MM.1S (cell line): ENCODE measurements around the gene CTCFL.

Source experiments
- DNase-seq: peaks from one replicate; pipeline ENCODE4 v3.0.0-alpha.2; 2015
- H2AFZ ChIP-seq: fragments of 300-600 bp; sonication (generic); 2 replicates; pipeline ENCODE4 v1.6.0; 2016; ENCODE audit warnings: antibody characterized with exemption, low read length
- H3F3A ChIP-seq: fragments of 300-600 bp; sonication (generic); 2 replicates; pipeline ENCODE4 v1.6.1; 2016; ENCODE audit warnings: mild to moderate bottlenecking, antibody characterized with exemption, low read length, moderate library complexity, mixed read lengths; ENCODE audit not compliant: insufficient read depth
- H3K27ac ChIP-seq: fragments of 300-600 bp; sonication (generic); 2 replicates; pipeline ENCODE4 v1.5.1; 2016; ENCODE audit warnings: mild to moderate bottlenecking, low read length
- H3K27me3 ChIP-seq: fragments of 300-600 bp; sonication (generic); replicated peaks from 2 replicates; pipeline ENCODE4 v1.6.0; 2016; ENCODE audit warnings: low read length; ENCODE audit not compliant: insufficient read depth
- H3K36me3 ChIP-seq: fragments of 300-600 bp; sonication (generic); replicated peaks from 2 replicates; pipeline ENCODE4 v1.6.1; 2016; ENCODE audit warnings: mild to moderate bottlenecking, low read length, mixed read lengths; ENCODE audit not compliant: insufficient read depth
- H3K4me1 ChIP-seq: fragments of 300-600 bp; sonication (generic); 2 replicates; pipeline ENCODE4 v1.6.1; 2016; ENCODE audit warnings: low read length, mixed read lengths
- H3K4me2 ChIP-seq: fragments of 300-600 bp; sonication (generic); 2 replicates; pipeline ENCODE4 v1.6.0; 2016; ENCODE audit warnings: low read depth, low read length
- H3K4me3 ChIP-seq: fragments of 300-600 bp; sonication (generic); 2 replicates; pipeline ENCODE4 v1.5.1; 2016; ENCODE audit warnings: low read length, mixed read lengths
- H3K79me2 ChIP-seq: fragments of 300-600 bp; sonication (generic); 2 replicates; pipeline ENCODE4 v1.6.1; 2016; ENCODE audit warnings: mixed run types, low read length, mixed read lengths
- H3K9ac ChIP-seq: fragments of 300-600 bp; sonication (generic); 2 replicates; pipeline ENCODE4 v1.6.1; 2016; ENCODE audit warnings: low read length, mixed read lengths
- H3K9me2 ChIP-seq: fragments of 300-600 bp; sonication (generic); replicated peaks from 2 replicates; pipeline ENCODE4 v1.6.1; 2016; ENCODE audit warnings: mild to moderate bottlenecking, low read length, mixed read lengths; ENCODE audit not compliant: insufficient read depth
- H3K9me3 ChIP-seq: fragments of 300-600 bp; sonication (generic); replicated peaks from 2 replicates; pipeline ENCODE4 v1.6.1; 2016; ENCODE audit warnings: mild to moderate bottlenecking, low read length, mixed read lengths; ENCODE audit not compliant: insufficient read depth
- H4K20me1 ChIP-seq: fragments of 300-600 bp; sonication (generic); 2 replicates; pipeline ENCODE4 v1.6.1; 2016; ENCODE audit warnings: mild to moderate bottlenecking, low read length, moderate library complexity, mixed read lengths; ENCODE audit not compliant: insufficient read depth
- EZH2 ChIP-seq: fragments of 300-600 bp; sonication (generic); optimal IDR thresholded peaks from 2 replicates; pipeline ENCODE3; 2017; ENCODE audit warnings: low read depth, mild to moderate bottlenecking, antibody characterized with exemption, low read length, mixed read lengths
- EZH2phosphoT487 ChIP-seq: fragments of 300-600 bp; sonication (generic); IDR thresholded peaks from 2 replicates; pipeline ENCODE4 v1.6.1; 2018; ENCODE audit warnings: antibody characterized with exemption, low read length
- TF ChIP-seq, protein P1 (sequence below): fragments of 300-600 bp; sonication (generic); IDR thresholded peaks from 2 replicates; pipeline ENCODE4 v1.5.1; 2016; ENCODE audit warnings: antibody characterized with exemption, low read length, mixed read lengths

Gene CTCFL

DNA sequence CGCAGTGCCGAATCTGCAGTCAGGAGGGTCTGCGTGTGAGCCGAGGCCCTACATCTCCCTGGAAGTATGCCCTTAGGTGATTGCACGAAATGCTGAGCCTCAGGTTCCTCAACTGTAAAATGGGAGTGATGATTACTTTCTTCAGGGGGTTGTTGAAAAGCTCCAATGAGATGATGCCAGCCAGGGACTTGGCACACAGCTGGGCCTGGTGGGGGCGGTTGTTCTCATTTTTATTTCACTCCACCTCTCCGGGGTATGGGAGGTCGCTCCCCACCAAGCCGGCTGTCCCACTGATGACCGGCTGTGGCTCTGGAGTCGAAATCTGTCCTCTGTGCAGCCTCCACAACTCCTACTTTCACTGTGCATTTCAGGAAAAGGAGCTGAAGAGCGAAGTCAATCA, 44.0 kb upstream of the CTCFL start:
- H3K9me3 ChIP-seq = no peaks in the 10 kb centered on the region
- no peaks in the 10 kb centered on the region for H4K20me1 ChIP-seq
- H3K36me3 ChIP-seq = no peaks in the 10 kb centered on the region
- no peaks in the 10 kb centered on the region for H3K79me2 ChIP-seq
- H3K4me1 ChIP-seq = no peaks in the 10 kb centered on the region
- H3K27ac ChIP-seq = no peak overlapping the region
- H3K27me3 ChIP-seq = peaks cover 98% of the 10 kb centered on the region
- H3K4me3 ChIP-seq = no peak overlapping the region
- H2AFZ ChIP-seq = no peak overlapping the region
- H3K4me2 ChIP-seq = no peak overlapping the region
- TF ChIP-seq, protein P1, sequence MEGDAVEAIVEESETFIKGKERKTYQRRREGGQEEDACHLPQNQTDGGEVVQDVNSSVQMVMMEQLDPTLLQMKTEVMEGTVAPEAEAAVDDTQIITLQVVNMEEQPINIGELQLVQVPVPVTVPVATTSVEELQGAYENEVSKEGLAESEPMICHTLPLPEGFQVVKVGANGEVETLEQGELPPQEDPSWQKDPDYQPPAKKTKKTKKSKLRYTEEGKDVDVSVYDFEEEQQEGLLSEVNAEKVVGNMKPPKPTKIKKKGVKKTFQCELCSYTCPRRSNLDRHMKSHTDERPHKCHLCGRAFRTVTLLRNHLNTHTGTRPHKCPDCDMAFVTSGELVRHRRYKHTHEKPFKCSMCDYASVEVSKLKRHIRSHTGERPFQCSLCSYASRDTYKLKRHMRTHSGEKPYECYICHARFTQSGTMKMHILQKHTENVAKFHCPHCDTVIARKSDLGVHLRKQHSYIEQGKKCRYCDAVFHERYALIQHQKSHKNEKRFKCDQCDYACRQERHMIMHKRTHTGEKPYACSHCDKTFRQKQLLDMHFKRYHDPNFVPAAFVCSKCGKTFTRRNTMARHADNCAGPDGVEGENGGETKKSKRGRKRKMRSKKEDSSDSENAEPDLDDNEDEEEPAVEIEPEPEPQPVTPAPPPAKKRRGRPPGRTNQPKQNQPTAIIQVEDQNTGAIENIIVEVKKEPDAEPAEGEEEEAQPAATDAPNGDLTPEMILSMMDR = no peak
- TF ChIP-seq EZH2phosphoT487 (no peak), EZH2 (no peak)
- H3F3A ChIP-seq = no peaks in the 10 kb centered on the region
- no peak overlapping the region for H3K9ac ChIP-seq
- H3K9me2 ChIP-seq = no peaks in the 10 kb centered on the region
- DNase-seq = no peak

DNA sequence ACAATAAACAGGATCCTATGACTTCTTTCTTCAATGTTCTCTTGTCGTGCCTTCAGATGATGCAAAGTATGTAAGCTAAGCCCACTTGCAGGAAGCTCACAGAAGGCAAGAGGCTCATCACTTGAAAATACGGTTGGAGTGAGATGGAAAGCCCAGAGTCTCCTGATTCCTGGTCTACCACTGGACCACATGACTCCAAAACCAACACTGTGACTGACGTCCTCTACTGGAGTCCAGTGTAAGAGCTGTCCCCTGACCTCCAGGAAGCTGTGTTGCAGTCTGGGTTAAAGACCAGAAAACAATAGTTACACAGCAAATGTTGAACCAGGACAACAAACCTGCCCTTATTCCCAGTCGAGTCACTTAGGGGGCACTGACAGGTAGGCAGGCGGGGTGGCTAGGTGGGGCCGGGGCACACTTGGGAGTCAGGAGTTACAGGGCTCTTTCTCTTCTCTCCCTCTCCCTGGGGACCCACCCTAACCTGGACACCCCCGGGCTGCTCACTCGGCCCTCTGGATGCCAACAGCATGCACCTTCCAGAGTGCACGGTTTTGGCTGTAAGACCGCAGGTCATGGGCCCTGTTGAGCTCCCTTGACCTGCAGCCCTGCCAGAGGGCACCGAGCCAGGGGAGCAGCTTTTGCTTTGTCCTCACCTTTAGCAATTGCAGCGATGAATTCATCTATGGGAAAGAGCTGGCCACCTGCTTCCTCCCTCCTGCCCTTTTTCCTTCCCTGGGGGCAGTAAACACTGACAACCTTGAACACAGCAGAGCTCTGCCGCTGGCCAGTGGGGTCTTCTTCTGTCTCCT, 43.4 kb upstream of the CTCFL start:
- no peak for TF ChIP-seq EZH2phosphoT487
- no peak overlapping the region for H2AFZ ChIP-seq
- no peak overlapping the region for H3K4me2 ChIP-seq
- no peaks in the 10 kb centered on the region for H3K9me3 ChIP-seq
- H3K27me3 ChIP-seq = peaks cover 98% of the 10 kb centered on the region
- H3K9ac ChIP-seq = no peak overlapping the region
- DNase-seq = no peak
- H3K27ac ChIP-seq = no peak overlapping the region
- H3K9me2 ChIP-seq = no peaks in the 10 kb centered on the region
- no peaks in the 10 kb centered on the region for H3K79me2 ChIP-seq
- no peaks in the 10 kb centered on the region for H3F3A ChIP-seq
- H4K20me1 ChIP-seq = no peaks in the 10 kb centered on the region
- no peaks in the 10 kb centered on the region for H3K4me1 ChIP-seq
- no peaks in the 10 kb centered on the region for H3K36me3 ChIP-seq
- no peak overlapping the region for H3K4me3 ChIP-seq

GRCh38 chr20:57567471-57568079, 42.6 kb upstream of the CTCFL start:
- Histone ChIP-seq H3K27ac (no peak overlapping the region), H3K79me2 (no peaks in the 10 kb centered on the region), H3K27me3 (peaks cover 98% of the 10 kb centered on the region), H3F3A (no peaks in the 10 kb centered on the region), H3K9me2 (no peaks in the 10 kb centered on the region), H3K9ac (no peak overlapping the region), H3K4me3 (no peak overlapping the region), H3K9me3 (no peaks in the 10 kb centered on the region), H2AFZ (no peak overlapping the region), H3K4me1 (no peaks in the 10 kb centered on the region), H3K4me2 (no peak overlapping the region), H4K20me1 (no peaks in the 10 kb centered on the region), H3K36me3 (no peaks in the 10 kb centered on the region)
- TF ChIP-seq, protein P1 = no peak
- TF ChIP-seq EZH2 (no peak), EZH2phosphoT487 (no peak)
- DNase-seq = no peak
